ENCODE results near the gene KIF1A. TPM values are rescaled to one million over a fixed set of nuclear protein-coding genes. Genes with fewer than 3 reads are reported as not detected.
"Not testable (repeated sequence)": the region's sequence is repeated elsewhere in the genome, so short reads cannot be mapped to it uniquely, and the experiment has no call there.

The KIF1A gene
- total and polyA plus RNA-seq, 7 experiments from 2014 or later = 0.24 TPM; not detected in 6

DNA sequence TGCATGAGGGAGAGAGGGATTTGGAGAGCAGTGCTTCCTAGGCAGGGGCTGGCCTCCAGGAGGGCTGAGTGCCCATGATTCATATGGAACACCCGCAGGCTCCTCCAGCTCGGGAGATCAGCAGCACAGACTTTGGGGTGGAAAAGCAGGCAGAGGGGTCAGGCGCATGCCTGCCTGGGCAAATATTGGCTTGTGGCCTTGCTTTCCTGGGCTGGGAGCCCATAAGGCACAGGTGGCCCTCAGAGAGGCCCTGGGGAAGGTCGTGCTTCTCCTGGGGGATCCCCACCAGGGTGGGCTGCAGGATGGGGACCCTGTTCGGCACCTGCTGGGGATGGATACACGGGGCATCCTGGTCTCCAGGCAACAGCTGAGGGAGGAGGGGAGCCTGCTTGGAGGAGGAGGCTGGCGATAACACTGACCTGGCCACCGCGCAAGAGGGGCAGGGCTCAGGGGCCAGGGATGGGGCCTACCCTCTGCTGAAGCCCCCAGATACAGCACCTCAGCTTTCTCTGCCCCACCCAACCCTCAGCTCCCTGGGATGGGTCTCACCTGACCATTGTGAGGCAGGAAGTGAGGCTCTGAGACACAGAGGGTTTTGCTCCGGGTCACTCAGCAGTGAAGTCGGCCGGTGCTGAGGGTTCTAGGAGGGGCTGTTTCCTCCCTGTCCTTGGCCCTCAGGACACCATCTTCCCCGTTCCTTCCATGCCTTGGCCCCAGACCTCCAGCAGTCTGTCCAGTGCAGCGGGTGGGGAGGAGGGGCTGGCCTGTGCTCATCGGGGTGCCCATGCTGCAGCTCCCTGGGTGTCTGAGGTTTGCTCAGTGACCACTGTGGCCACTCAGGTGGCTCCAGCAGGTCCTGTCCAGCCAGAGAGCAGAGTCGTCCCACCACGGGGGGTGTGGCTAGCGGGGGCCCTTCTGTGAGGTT lies 116.3 kb downstream of the KIF1A start:
- peaks cover 15 to 20% (median 17%) of the 10 kb centered on the region in 7 donors for H3K4me1 Mint-ChIP-seq
- H3K27me3 ChIP-seq (ENCODE audit: control insufficient read depth in 2 of 2, insufficient read depth in 2 of 2, low read length in 2 of 2) = peaks cover 0 to 3% of the 10 kb centered on the region in 2 donors
- no peaks in the 10 kb centered on the region for H3K9me3 ChIP-seq (ENCODE audit: control insufficient read depth in 2 of 3, low read length in 3 of 3)
- peak in 1 of 9 donors; percentile 5 for DNase-seq
- ChIA-PET POLR2A (no interaction called here), CTCF (interaction anchor here (0.6 kb wide), 1 partner anchor 555 kb away, joined by 3 read pairs; no protein-coding TSS in a partner anchor)
- ATAC-seq = no peak
- peak overlapping the region in 3 of 10 donors; percentile 25 to 76 (median 26) for H3K4me3 Mint-ChIP-seq
- H3K4me3 ChIP-seq (ENCODE audit: low read length) = no peak overlapping the region
- H3K4me1 ChIP-seq (ENCODE audit: control insufficient read depth in 2 of 2, insufficient read depth in 2 of 2, low read length in 2 of 2) = peaks cover 10 to 22% of the 10 kb centered on the region in 2 donors
- H3K27me3 Mint-ChIP-seq = peaks cover 5 to 45% (median 10%) of the 10 kb centered on the region in 5 donors
- no peaks in the 10 kb centered on the region for H3K36me3 Mint-ChIP-seq
- no peak overlapping the region for H3K27ac ChIP-seq (ENCODE audit: low read depth, low read length)
- no peaks in the 10 kb centered on the region for H3K36me3 ChIP-seq (ENCODE audit: control insufficient read depth in 2 of 3, insufficient read depth in 3 of 3, low read length in 3 of 3)
- peaks cover 0 to 3% (median 0%) of the 10 kb centered on the region in 11 donors for H3K9me3 Mint-ChIP-seq
- intact Hi-C loops (cut with micrococcal nuclease) = loop anchor here in 1 of 2 donors (5.0 to 10.0 kb wide), 3 partner anchors 109 to 189 kb away; partner anchors contain the start of gene DUSP28
- H3K27ac Mint-ChIP-seq = peak overlapping the region in 1 of 9 donors; percentile 63

DNA sequence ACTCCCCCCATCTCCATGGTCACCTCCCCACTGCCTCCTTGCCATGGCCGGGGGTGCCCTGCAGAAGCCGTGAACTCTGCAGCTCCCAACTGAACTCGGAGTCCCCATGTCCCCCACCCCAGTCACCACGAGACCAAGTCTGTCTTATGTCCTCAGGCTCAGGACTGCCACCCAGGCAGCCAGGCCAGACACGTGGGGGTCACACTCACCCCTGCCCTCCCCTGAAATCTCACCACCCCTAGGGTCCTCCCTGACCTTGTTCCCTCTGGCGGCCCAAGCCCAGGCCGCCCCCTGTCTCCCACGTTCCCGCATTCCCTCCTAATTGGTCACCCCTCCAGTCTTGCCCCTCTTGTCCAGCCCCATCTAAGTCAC lies 117.4 kb downstream of the KIF1A start:
- intact Hi-C loops (cut with micrococcal nuclease) = loop anchor here in 1 of 2 donors (5.0 to 10.0 kb wide), 3 partner anchors 108 to 188 kb away; partner anchors contain the start of gene DUSP28
- H3K4me3 Mint-ChIP-seq = no peak overlapping the region
- H3K36me3 Mint-ChIP-seq = no peaks in the 10 kb centered on the region
- peaks cover 15 to 20% (median 17%) of the 10 kb centered on the region in 7 donors for H3K4me1 Mint-ChIP-seq
- no peak for ATAC-seq
- H3K9me3 Mint-ChIP-seq = peaks cover 0 to 3% (median 0%) of the 10 kb centered on the region in 11 donors
- Histone ChIP-seq H3K4me1 (ENCODE audit: control insufficient read depth in 2 of 2, insufficient read depth in 2 of 2, low read length in 2 of 2) (peaks cover 10 to 22% of the 10 kb centered on the region in 2 donors), H3K9me3 (ENCODE audit: control insufficient read depth in 2 of 3, low read length in 3 of 3) (no peaks in the 10 kb centered on the region), H3K27me3 (ENCODE audit: control insufficient read depth in 2 of 2, insufficient read depth in 2 of 2, low read length in 2 of 2) (peaks cover 0 to 3% of the 10 kb centered on the region in 2 donors), H3K27ac (ENCODE audit: low read depth, low read length) (no peak overlapping the region), H3K36me3 (ENCODE audit: control insufficient read depth in 2 of 3, insufficient read depth in 3 of 3, low read length in 3 of 3) (no peaks in the 10 kb centered on the region), H3K4me3 (ENCODE audit: low read length) (no peak overlapping the region)
- peaks cover 5 to 36% (median 10%) of the 10 kb centered on the region in 5 donors for H3K27me3 Mint-ChIP-seq
- DNase-seq = peak in 1 of 9 donors; percentile 4
- ChIA-PET CTCF (no interaction called here), POLR2A (no interaction called here)
- H3K27ac Mint-ChIP-seq = no peak overlapping the region

DNA sequence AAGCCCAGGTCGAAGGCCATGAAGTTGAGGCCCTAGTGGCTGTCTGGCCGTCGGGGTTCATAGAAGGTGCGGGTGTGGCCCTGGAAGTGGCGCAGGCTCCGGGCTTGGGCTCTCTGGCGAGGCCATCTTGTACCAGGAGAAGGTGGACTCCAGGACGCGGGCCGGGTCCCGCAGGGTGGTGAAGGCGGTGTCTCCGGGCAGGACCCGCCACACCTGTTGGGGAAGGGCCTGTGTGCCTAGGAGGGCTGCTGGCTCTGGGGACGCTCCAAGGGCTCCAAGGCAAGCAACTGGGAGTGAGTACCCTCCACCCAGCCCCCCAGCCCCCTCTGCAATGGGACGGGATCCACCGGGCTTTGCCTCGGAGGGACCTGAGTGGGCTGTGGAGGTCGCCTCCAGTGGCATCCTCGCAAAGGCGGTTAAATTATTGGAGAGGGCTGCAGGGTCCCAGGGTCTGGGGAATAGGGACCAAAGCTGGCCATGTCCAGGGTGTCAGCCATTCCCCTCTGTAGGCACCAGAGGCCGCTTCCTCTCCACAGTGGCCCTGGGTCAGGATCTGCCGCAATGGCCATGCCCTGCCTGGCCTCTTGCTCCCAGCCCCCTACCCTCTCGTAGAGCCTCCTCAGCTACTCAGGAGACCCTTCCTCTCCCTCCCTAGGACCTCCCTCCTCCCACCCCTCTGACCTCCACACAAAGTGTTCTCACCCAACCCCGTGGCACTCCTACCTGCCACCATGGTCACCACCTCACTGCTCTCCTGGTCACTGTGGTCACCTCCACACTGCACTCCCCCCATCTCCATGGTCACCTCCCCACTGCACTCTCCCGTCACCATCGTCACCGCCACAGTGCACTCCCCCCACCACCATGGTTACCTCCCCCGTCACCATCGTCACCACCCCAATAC lies 118.0 kb downstream of the KIF1A start:
- ChIA-PET POLR2A (no interaction called here), CTCF (no interaction called here)
- no peaks in the 10 kb centered on the region for H3K36me3 Mint-ChIP-seq
- peaks cover 0 to 3% of the 10 kb centered on the region in 2 donors for H3K27me3 ChIP-seq (ENCODE audit: control insufficient read depth in 2 of 2, insufficient read depth in 2 of 2, low read length in 2 of 2)
- H3K4me3 ChIP-seq (ENCODE audit: low read length) = no peak overlapping the region
- peak in 1 of 9 donors; percentile 7 for DNase-seq
- no peak overlapping the region for H3K27ac ChIP-seq (ENCODE audit: low read depth, low read length)
- no peaks in the 10 kb centered on the region for H3K36me3 ChIP-seq (ENCODE audit: control insufficient read depth in 2 of 3, insufficient read depth in 3 of 3, low read length in 3 of 3)
- H3K27ac Mint-ChIP-seq = no peak overlapping the region
- intact Hi-C loops (cut with micrococcal nuclease) = loop anchor here in 1 of 2 donors (5.0 to 10.0 kb wide), 3 partner anchors 107 to 187 kb away; partner anchors contain the start of gene DUSP28
- H3K9me3 Mint-ChIP-seq = peaks cover 0 to 3% (median 0%) of the 10 kb centered on the region in 11 donors
- ATAC-seq = no peak
- no peak overlapping the region for H3K4me3 Mint-ChIP-seq
- H3K4me1 Mint-ChIP-seq = peaks cover 15 to 20% (median 17%) of the 10 kb centered on the region in 7 donors
- no peaks in the 10 kb centered on the region for H3K9me3 ChIP-seq (ENCODE audit: control insufficient read depth in 2 of 3, low read length in 3 of 3)
- H3K27me3 Mint-ChIP-seq = peaks cover 5 to 31% (median 10%) of the 10 kb centered on the region in 5 donors
- H3K4me1 ChIP-seq (ENCODE audit: control insufficient read depth in 2 of 2, insufficient read depth in 2 of 2, low read length in 2 of 2) = peaks cover 10 to 22% of the 10 kb centered on the region in 2 donors

DNA sequence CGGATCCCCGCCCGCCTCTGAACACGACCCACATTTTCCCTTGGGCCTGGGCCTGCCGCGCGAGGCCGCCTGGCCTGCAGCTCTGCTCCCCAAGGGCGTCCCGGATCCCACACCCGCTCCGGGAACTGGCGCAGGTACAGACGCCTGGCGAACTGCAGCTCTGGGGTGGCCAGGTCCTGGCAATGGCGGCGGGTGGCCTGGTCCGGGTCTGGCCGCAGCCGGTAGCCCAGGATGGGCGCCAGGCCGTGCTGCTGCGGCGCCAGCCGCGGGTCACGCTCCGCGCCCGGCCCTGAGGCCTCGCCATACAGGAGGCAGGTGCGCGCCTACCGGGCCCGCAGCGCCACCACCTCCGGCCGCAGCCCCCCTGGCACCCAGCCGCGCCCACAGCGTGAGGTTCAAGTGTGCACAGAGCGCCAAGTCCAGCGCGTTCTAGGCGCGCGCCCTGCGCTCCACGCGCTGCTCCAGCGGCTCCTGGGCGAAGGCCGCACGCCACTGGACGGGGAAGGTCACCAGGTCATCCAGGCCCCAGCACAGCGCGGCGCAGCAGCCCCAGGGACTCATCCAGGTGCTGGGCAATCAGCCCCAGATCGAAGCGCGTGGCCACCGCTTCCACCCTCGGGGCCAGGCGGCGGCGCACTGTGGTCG lies 118.8 kb downstream of the KIF1A start:
- no peak for ATAC-seq
- no peak overlapping the region for H3K4me3 Mint-ChIP-seq
- intact Hi-C loops (cut with micrococcal nuclease) = loop anchor here in 1 of 2 donors (5.0 to 10.0 kb wide), 3 partner anchors 106 to 186 kb away; partner anchors contain the start of gene DUSP28
- no peaks in the 10 kb centered on the region for H3K36me3 Mint-ChIP-seq
- peak in 1 of 9 donors; percentile 3 for DNase-seq
- H3K27me3 Mint-ChIP-seq = peaks cover 5 to 28% (median 10%) of the 10 kb centered on the region in 5 donors
- CTCF ChIA-PET = no interaction called here
- H3K27ac Mint-ChIP-seq = no peak overlapping the region
- peaks cover 0 to 3% of the 10 kb centered on the region in 2 donors for H3K27me3 ChIP-seq (ENCODE audit: control insufficient read depth in 2 of 2, insufficient read depth in 2 of 2, low read length in 2 of 2)
- no peaks in the 10 kb centered on the region for H3K36me3 ChIP-seq (ENCODE audit: control insufficient read depth in 2 of 3, insufficient read depth in 3 of 3, low read length in 3 of 3)
- peaks cover 0 to 3% (median 0%) of the 10 kb centered on the region in 11 donors for H3K9me3 Mint-ChIP-seq
- no peaks in the 10 kb centered on the region for H3K9me3 ChIP-seq (ENCODE audit: control insufficient read depth in 2 of 3, low read length in 3 of 3)
- H3K4me1 Mint-ChIP-seq = peaks cover 15 to 20% (median 17%) of the 10 kb centered on the region in 7 donors
- POLR2A ChIA-PET = no interaction called here
- no peak overlapping the region for H3K4me3 ChIP-seq (ENCODE audit: low read length)
- peaks cover 10 to 22% of the 10 kb centered on the region in 2 donors for H3K4me1 ChIP-seq (ENCODE audit: control insufficient read depth in 2 of 2, insufficient read depth in 2 of 2, low read length in 2 of 2)
- no peak overlapping the region for H3K27ac ChIP-seq (ENCODE audit: low read depth, low read length)

DNA sequence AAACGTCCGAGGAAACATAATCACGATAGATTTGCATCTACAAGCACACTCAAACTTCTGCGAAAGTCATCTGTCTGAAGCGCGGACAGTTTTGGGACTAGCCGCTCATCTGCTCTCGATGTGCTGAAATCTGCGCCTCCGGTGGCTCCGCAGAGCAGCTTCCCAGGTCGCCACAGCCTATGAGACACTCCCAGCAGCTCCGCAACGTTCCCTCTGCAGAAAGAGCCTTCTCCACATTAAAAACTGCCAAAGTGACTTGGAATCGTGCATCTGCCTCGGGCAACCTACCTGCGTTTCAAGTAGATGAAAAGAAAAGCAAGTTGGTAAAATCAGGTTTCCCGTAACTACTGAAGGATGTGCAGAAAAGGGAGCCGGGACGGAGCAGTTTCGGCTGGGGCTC lies 119.4 kb downstream of the KIF1A start:
- intact Hi-C loops (cut with micrococcal nuclease) = loop anchor here in 1 of 2 donors (5.0 to 10.0 kb wide), 3 partner anchors 106 to 186 kb away; partner anchors contain the start of gene DUSP28
- CTCF ChIA-PET; H3K4me3 Mint-ChIP-seq; H3K9me3 ChIP-seq (ENCODE audit: control insufficient read depth in 2 of 3, low read length in 3 of 3); H3K27ac ChIP-seq (ENCODE audit: low read depth, low read length); H3K4me3 ChIP-seq (ENCODE audit: low read length); H3K9me3 Mint-ChIP-seq; H3K36me3 ChIP-seq (ENCODE audit: control insufficient read depth in 2 of 3, insufficient read depth in 3 of 3, low read length in 3 of 3); POLR2A ChIA-PET; ATAC-seq; H3K27ac Mint-ChIP-seq; H3K27me3 ChIP-seq (ENCODE audit: control insufficient read depth in 2 of 2, insufficient read depth in 2 of 2, low read length in 2 of 2); H3K36me3 Mint-ChIP-seq: not testable (repeated sequence)
- DNase-seq = peak in 1 of 9 donors; percentile 6
- peaks cover 12 to 18% (median 16%) of the 10 kb centered on the region in 7 donors for H3K4me1 Mint-ChIP-seq
- H3K4me1 ChIP-seq (ENCODE audit: control insufficient read depth in 2 of 2, insufficient read depth in 2 of 2, low read length in 2 of 2) = peaks cover 10 to 20% of the 10 kb centered on the region in 2 donors
- H3K27me3 Mint-ChIP-seq = peaks cover 5 to 23% (median 10%) of the 10 kb centered on the region in 5 donors

DNA sequence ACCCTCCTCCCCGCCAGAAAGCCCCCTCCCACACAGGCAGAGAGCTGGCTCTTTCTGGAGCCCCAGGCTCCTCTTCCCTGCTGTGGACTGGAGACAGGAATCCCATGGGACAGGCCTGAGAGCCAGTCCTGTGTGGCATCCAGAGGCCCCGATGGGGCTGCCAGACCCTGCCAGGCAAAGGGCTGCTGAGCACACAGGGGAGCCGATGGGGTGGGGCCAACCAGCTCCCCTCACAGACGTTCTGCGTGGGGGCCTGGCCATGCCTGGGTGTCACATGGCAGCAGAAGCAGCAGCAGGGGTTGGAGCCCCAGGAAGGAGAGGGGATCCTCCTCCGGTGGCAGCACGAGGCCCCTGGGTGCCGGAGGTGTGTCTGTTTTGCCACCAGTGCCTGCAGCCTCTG lies 120.2 kb downstream of the KIF1A start:
- H3K36me3 Mint-ChIP-seq; H3K27ac Mint-ChIP-seq; H3K4me3 ChIP-seq (ENCODE audit: low read length); H3K27ac ChIP-seq (ENCODE audit: low read depth, low read length); H3K27me3 ChIP-seq (ENCODE audit: control insufficient read depth in 2 of 2, insufficient read depth in 2 of 2, low read length in 2 of 2); H3K9me3 ChIP-seq (ENCODE audit: control insufficient read depth in 2 of 3, low read length in 3 of 3); POLR2A ChIA-PET; H3K9me3 Mint-ChIP-seq; H3K4me3 Mint-ChIP-seq; H3K4me1 Mint-ChIP-seq; CTCF ChIA-PET; H3K36me3 ChIP-seq (ENCODE audit: control insufficient read depth in 2 of 3, insufficient read depth in 3 of 3, low read length in 3 of 3); ATAC-seq: not testable (repeated sequence)
- H3K27me3 Mint-ChIP-seq = peaks cover 3 to 16% (median 7%) of the 10 kb centered on the region in 5 donors
- H3K4me1 ChIP-seq (ENCODE audit: control insufficient read depth in 2 of 2, insufficient read depth in 2 of 2, low read length in 2 of 2) = peaks cover 5 to 13% of the 10 kb centered on the region in 2 donors
- intact Hi-C loops (cut with micrococcal nuclease) = loop anchor here in 1 of 2 donors (5.0 to 10.0 kb wide), 3 partner anchors 105 to 185 kb away; partner anchors contain the start of gene DUSP28
- DNase-seq = peak in 1 of 9 donors; percentile 2
